Measurements from ENCODE around the gene FSTL1.

Gene FSTL1

GRCh38 chr3:120449701-120450599 lies 842 bp downstream of the FSTL1 start (continued):
- no peak for TF ChIP-seq ZFP3 (tag by site-specific recombination; IDR thresholded peaks at IDR 0.05; ENCODE audit: low read depth)
- no peak for TF ChIP-seq ZNF404 (tag by site-specific recombination; IDR thresholded peaks at IDR 0.05)
- peak; percentile 86 for TF ChIP-seq GLIS1 (tag by site-specific recombination; IDR thresholded peaks at IDR 0.05)
- no peak for TF ChIP-seq HOXC10 (CRISPR knock-in tag; IDR thresholded peaks at IDR 0.05)
- TF ChIP-seq ZNF138 (tag by site-specific recombination; IDR thresholded peaks at IDR 0.05; ENCODE audit: borderline replicate concordance): no peak
- TF ChIP-seq MZF1 (tag by site-specific recombination; IDR thresholded peaks at IDR 0.05; ENCODE audit: borderline replicate concordance): no peak
- peak; percentile 94 for TF ChIP-seq PRDM6 (tag by site-specific recombination; IDR thresholded peaks at IDR 0.05)
- no peak for TF ChIP-seq RBAK (tag by site-specific recombination; IDR thresholded peaks at IDR 0.05)
- TF ChIP-seq ZFP41 (tag by site-specific recombination; IDR thresholded peaks at IDR 0.05; ENCODE audit: borderline replicate concordance): no peak
- TF ChIP-seq KLF16 (tag by site-specific recombination; IDR thresholded peaks at IDR 0.05): no peak
- peak; percentile 12; the same call in 1 of the 2 replicates for TF ChIP-seq ZSCAN30 (tag by site-specific recombination; IDR thresholded peaks at IDR 0.05)
- no peak for TF ChIP-seq ZNF560 (tag by site-specific recombination; IDR thresholded peaks at IDR 0.05; ENCODE audit: borderline replicate concordance)
- TF ChIP-seq ZNF660 (tag by site-specific recombination; IDR thresholded peaks at IDR 0.05): 0 out of 2 replicates have a peak, but pooled peaks have one; percentile 22
- no peak for TF ChIP-seq OVOL3 (tag by site-specific recombination; IDR thresholded peaks at IDR 0.05)
- no peak for TF ChIP-seq MYNN (tag by site-specific recombination; IDR thresholded peaks at IDR 0.05; ENCODE audit: borderline replicate concordance)
- TF ChIP-seq ZBTB20 (tag by site-specific recombination; IDR thresholded peaks at IDR 0.05): 0 out of 2 replicates have a peak, but pooled peaks have one; percentile 17
- no peak; the same call in 1 of the 2 replicates for TF ChIP-seq SP2 (tag by site-specific recombination; IDR thresholded peaks at IDR 0.05)
- TF ChIP-seq ZFHX2 (tag by site-specific recombination; conservative IDR thresholded peaks at IDR 0.05): no peak
- TF ChIP-seq ZNF366 (tag by site-specific recombination; conservative IDR thresholded peaks at IDR 0.05): no peak
- TF ChIP-seq FEZF1 (tag by site-specific recombination; IDR thresholded peaks at IDR 0.05): peak; percentile 51; the same call in 1 of the 2 replicates
- TF ChIP-seq ZBTB11 (tag by site-specific recombination; conservative IDR thresholded peaks at IDR 0.05; ENCODE audit: low read depth): no peak
- no peak for TF ChIP-seq HOXD13 (CRISPR knock-in tag; IDR thresholded peaks at IDR 0.05; ENCODE audit: borderline replicate concordance)
- TF ChIP-seq ZNF830 (tag by site-specific recombination; IDR thresholded peaks at IDR 0.05; ENCODE audit: low read depth): no peak
- TF ChIP-seq ELK4 (IDR thresholded peaks at IDR 0.05; ENCODE audit: borderline replicate concordance, low read depth, low read length): no peak
- no peak for TF ChIP-seq ZNF37A (tag by site-specific recombination; IDR thresholded peaks at IDR 0.05)
- no peak for TF ChIP-seq PBX3 (CRISPR knock-in tag; IDR thresholded peaks at IDR 0.05)
- peak; percentile 84 for TF ChIP-seq PRDM10 (tag by site-specific recombination; IDR thresholded peaks at IDR 0.05)
- no peak for TF ChIP-seq ZNF132 (tag by site-specific recombination; IDR thresholded peaks at IDR 0.05; ENCODE audit: borderline replicate concordance)
